HepG2 (cell line): ENCODE results near the gene XCR1. TPM values are rescaled to one million over a fixed set of nuclear protein-coding genes. Genes with fewer than 3 reads are reported as not detected.

Source experiments
- ATAC-seq: fragments of 200-7000 bp; cut with Tn5 transposase; 3 replicates; pipeline ENCODE4 v1.9.1; 2020; ENCODE audit warnings: mild to moderate bottlenecking, moderate library complexity
- BruUV-seq: library from RNA; stranded (reverse); fragments of 400-500 nt; replicated peaks from 2 replicates; lab custom pipeline; 2021; lab: Mats Ljungman, UMichigan
- CTCF ChIA-PET: fragments of 300-600 bp; formaldehyde crosslinking; extraction: SDS; loops from one replicate; lab custom pipeline; 2021; ENCODE audit warnings: low total read pairs, inconsistent platforms, low intra/inter-chr PET ratio; lab: Yijun Ruan, JAX
- POLR2A ChIA-PET: fragments of 350-600 bp; sonication (Branson Sonifier 250); formaldehyde crosslinking; loops from one replicate; lab custom pipeline; 2020; ENCODE audit warnings: antibody characterized with exemption, inconsistent platforms; lab: Yijun Ruan, JAX
- DNase-seq: peaks from one replicate; pipeline ENCODE4 v3.0.0-alpha.2; 2015; ENCODE audit warnings: low spot score
- FAIRE-seq: peaks from 3 replicates; lab custom pipeline; 2011; peaks lifted over from hg19 to GRCh38; lab: Jason Lieb, UNC
- H2AFZ ChIP-seq: one replicate; pipeline ENCODE4 v1.6.1; 2011; ENCODE audit warnings: low read length, inconsistent platforms
- H3K27ac ChIP-seq: fragments of 300-600 bp; 3 replicates; pipeline ENCODE4 v1.8.0; 2011; ENCODE audit warnings: mixed run types, mild to moderate bottlenecking, mixed read lengths, low read length, inconsistent platforms; ENCODE audit not compliant: insufficient read depth; ENCODE audit errors: extremely low read length
- H3K27me3 ChIP-seq, 2 experiments: fragments of 200-600 bp in 1 of 2; 2 replicates in 1 of 2; 3 replicates in 1 of 2; pipeline versions ENCODE4 v1.6.0 to v1.8.0; 2011; ENCODE audit warnings: low read length in 2 of 2, mild to moderate bottlenecking in 2 of 2, moderate library complexity in 2 of 2, inconsistent platforms in 1 of 2; ENCODE audit not compliant: insufficient read depth in 2 of 2, control insufficient read depth in 1 of 2
- H3K36me3 ChIP-seq, 2 experiments: fragments of 200-600 bp in 1 of 2; replicated peaks in 1 of 2; 2 replicates in 1 of 2; 3 replicates in 1 of 2; pipeline versions ENCODE4 v1.5.1 to v1.8.0; 2011; ENCODE audit warnings: low read length in 2 of 2, inconsistent platforms in 1 of 2; ENCODE audit not compliant: insufficient read depth in 2 of 2, control insufficient read depth in 1 of 2
- H3K4me1 ChIP-seq: 2 replicates; pipeline ENCODE4 v1.5.1; 2012; ENCODE audit warnings: low read length, inconsistent platforms; ENCODE audit not compliant: insufficient read depth
- H3K4me2 ChIP-seq: 2 replicates; pipeline ENCODE4 v1.6.0; 2011; ENCODE audit warnings: low read depth, low read length, inconsistent platforms
- H3K4me3 ChIP-seq, 3 experiments: fragments of 200-600 bp in 1 of 3; sonication (generic), shearing (Covaris generic) in 1 of 3; replicated peaks in 1 of 3; 2 replicates each; pipeline ENCODE4 v1.5.1; 2011 to 2016; ENCODE audit warnings: low read length in 3 of 3, inconsistent platforms in 2 of 3, low read depth in 2 of 3, mild to moderate bottlenecking in 2 of 3, control low read depth in 1 of 3, mixed read lengths in 1 of 3; ENCODE audit not compliant: insufficient read depth in 1 of 3
- H3K79me2 ChIP-seq: one replicate; pipeline ENCODE4 v1.6.1; 2011; ENCODE audit warnings: low read length, inconsistent platforms; ENCODE audit not compliant: insufficient read depth
- H3K9ac ChIP-seq: 2 replicates; pipeline ENCODE4 v1.6.0; 2011; ENCODE audit warnings: mild to moderate bottlenecking, low read depth, low read length, inconsistent platforms; ENCODE audit not compliant: insufficient read depth
- H3K9me3 ChIP-seq: 2 replicates; pipeline ENCODE4 v1.5.1; 2012; ENCODE audit warnings: mild to moderate bottlenecking, low read length
- H4K20me1 ChIP-seq: 2 replicates; pipeline ENCODE4 v1.6.0; 2011; ENCODE audit warnings: inconsistent platforms, mild to moderate bottlenecking, low read length, moderate library complexity; ENCODE audit not compliant: insufficient read depth
- GMEB2 ChIP-seq: IDR thresholded peaks from 2 replicates; pipeline ENCODE4 v1.6.1; 2016; ENCODE audit warnings: missing biosample characterization, missing genetic modification reagents, low read depth
- HNF4A ChIP-seq: sonication (generic); formaldehyde crosslinking; IDR thresholded peaks from 2 replicates; pipeline ENCODE4 v1.4.0; 2020; ENCODE audit warnings: missing genetic modification reagents
- NFAT5 ChIP-seq: sonication (generic); formaldehyde crosslinking; IDR thresholded peaks from 2 replicates; pipeline ENCODE4 v1.4.0; 2020; ENCODE audit warnings: missing genetic modification reagents
- POLR2AphosphoS2 ChIP-seq: IDR thresholded peaks from 2 replicates; pipeline ENCODE4 v1.6.1; 2011; ENCODE audit warnings: low read depth, low read length, improper control_type of control experiment
- RARA ChIP-seq: IDR thresholded peaks from 2 replicates; pipeline ENCODE4 v1.6.1; 2016; ENCODE audit warnings: missing genetic modification reagents, missing compliant biosample characterization
- SMAD1 ChIP-seq: sonication (generic); formaldehyde crosslinking; IDR thresholded peaks from 2 replicates; pipeline ENCODE4 v1.4.0; 2020; ENCODE audit warnings: missing genetic modification reagents, low read depth, mild to moderate bottlenecking, borderline replicate concordance
- ZBTB2 ChIP-seq: sonication (generic); formaldehyde crosslinking; IDR thresholded peaks from 2 replicates; pipeline ENCODE4 v1.8.0; 2022; ENCODE audit warnings: low read depth, missing genetic modification reagents
- ZBTB26 ChIP-seq: IDR thresholded peaks from 2 replicates; pipeline ENCODE4 v1.6.1; 2016; ENCODE audit warnings: missing compliant biosample characterization, missing genetic modification reagents, borderline replicate concordance
- ZFP1 ChIP-seq: IDR thresholded peaks from 2 replicates; pipeline ENCODE4 v1.6.1; 2016
- ZNF251 ChIP-seq: sonication (generic); formaldehyde crosslinking; IDR thresholded peaks from 2 replicates; pipeline ENCODE4 v1.9.0; 2021; ENCODE audit warnings: mild to moderate bottlenecking, missing genetic modification reagents
- ZNF503 ChIP-seq: sonication (generic); formaldehyde crosslinking; IDR thresholded peaks from 2 replicates; pipeline ENCODE4 v1.4.0; 2020; ENCODE audit warnings: missing genetic modification reagents
- WGBS: methylation state at CpG from one replicate; pipeline ENCODE4 v1.1.6; 2017; ENCODE audit warnings: low lambda C conversion rate; 5-methylcytosine and 5-hydroxymethylcytosine counted together
- in situ Hi-C: cut with HindIII; loops from 2 replicates; pipeline ENCODE4 v1.10.0; 2017; ENCODE audit warnings: low pct_unique_long_range_greater_than_20kb; ENCODE audit not compliant: extremely low pct_ligation_motif_present
- intact Hi-C: fragments of 100-400 bp; cut with micrococcal nuclease; formaldehyde crosslinking; loops from one replicate; pipeline ENCODE4 v1.10.0; 2022; ENCODE audit not compliant: unreplicated experiment
- polyA plus RNA-seq, 8 experiments: library from polyadenylated mRNA; depleted of rRNA in 3 of 8; stranded (reverse) in 7 of 8; unstranded in 1 of 8; fragments of >200 nt; fragmentation: Illumina TruSeq in 4 of 8; extraction: Trizol in 4 of 8; gene quantifications; 2 replicates each; pipeline versions ENCODE4 v1.2.1 to v1.2.3, GENCODE V29; 2011 to 2016; ENCODE audit warnings: low read depth in 4 of 8, missing spikeins in 1 of 8, mixed read lengths in 1 of 8; ENCODE audit not compliant: insufficient read depth in 1 of 8
- total RNA-seq, 5 experiments: library from RNA; depleted of rRNA; stranded (reverse); fragments of >200 nt; fragmentation: Illumina TruSeq; extraction: Trizol; gene quantifications; 2 replicates each; pipeline ENCODE4 v1.2.3, GENCODE V29; 2016; ENCODE audit warnings: low read depth in 1 of 5

Gene XCR1
- total and polyA plus RNA-seq, 2 of the 13 experiments (the other 11 are each of a cell fraction or from before 2014, with no cell fraction given), result not detected

- no peak for TF ChIP-seq GMEB2 (CRISPR knock-in tag)
- TF ChIP-seq ZNF503 (CRISPR knock-in tag), result no peak
Measured at GRCh38 chr3:45990181-45990580, 37.1 kb downstream of the XCR1 start (continued).

GRCh38 chr3:45988804-45989203 is 38.5 kb downstream of the XCR1 start:
- H3K27me3 ChIP-seq, result no peaks in the 10 kb centered on the region
- in situ Hi-C loops, result no loop called here
- H3K4me2 ChIP-seq, result no peak overlapping the region
- WGBS, result 95% methylated on average over 2 of the region's 2 CpGs
- H3K36me3 ChIP-seq, result peaks cover 1 to 12% of the 10 kb centered on the region in 2 experiments; a peak in 3 of 5 replicates
- H3K9me3 ChIP-seq, result no peaks in the 10 kb centered on the region
- CTCF ChIA-PET, result no interaction called here
- no peak overlapping the region for H3K27ac ChIP-seq
- DNase-seq (no peak), ATAC-seq (no peak), FAIRE-seq (no peak)
- peaks cover 55% of the 10 kb centered on the region for H3K4me1 ChIP-seq
- no peak overlapping the region for H3K4me3 ChIP-seq
- intact Hi-C loops, result no loop called here
- TF ChIP-seq POLR2AphosphoS2 (no peak), RARA (CRISPR knock-in tag) (no peak), NFAT5 (CRISPR knock-in tag) (no peak), ZFP1 (CRISPR knock-in tag) (no peak), ZNF251 (no peak), SMAD1 (CRISPR knock-in tag) (no peak), HNF4A (CRISPR knock-in tag) (no peak), ZBTB2 (no peak), ZBTB26 (CRISPR knock-in tag) (no peak)
- BruUV-seq, result no TSS peak
- H2AFZ ChIP-seq, result no peak overlapping the region
- no peak overlapping the region for H3K9ac ChIP-seq
- POLR2A ChIA-PET, result no interaction called here
- H4K20me1 ChIP-seq, result no peaks in the 10 kb centered on the region
- H3K79me2 ChIP-seq, result peaks cover 35% of the 10 kb centered on the region
